ENCODE measurements around the gene ITPK1. TPM values are rescaled to one million over a fixed set of nuclear protein-coding genes. Genes with fewer than 3 reads are reported as not detected.

The ITPK1 gene
- total RNA-seq, 1 donor from 2014 or later = 30.5 TPM

GRCh38 chr14:92949496-92950192 lies 166.1 kb downstream of the ITPK1 start:
- no peak for TF ChIP-seq CTCF (IDR thresholded peaks at IDR 0.05; ENCODE audit: unreplicated experiment)
- Mint-ChIP-seq H3K27ac (no peak overlapping the region), H3K4me1 (peaks cover 2% of the 10 kb centered on the region), H3K9me3 (no peaks in the 10 kb centered on the region), H3K27me3 (ENCODE audit: low read depth) (no peaks in the 10 kb centered on the region), H3K4me3 (no peak overlapping the region), H3K36me3 (peaks cover 8% of the 10 kb centered on the region)
- no peak for DNase-seq (ENCODE audit: low spot score in 2 of 2, unreplicated experiment in 2 of 2)

GRCh38 chr14:92948647-92949046 lies 167.1 kb downstream of the ITPK1 start:
- Mint-ChIP-seq H3K27ac (no peak overlapping the region), H3K27me3 (ENCODE audit: low read depth) (no peaks in the 10 kb centered on the region), H3K9me3 (no peaks in the 10 kb centered on the region), H3K4me3 (no peak overlapping the region), H3K4me1 (peaks cover 2% of the 10 kb centered on the region), H3K36me3 (peaks cover 8% of the 10 kb centered on the region)
- no peak for DNase-seq (ENCODE audit: low spot score in 2 of 2, unreplicated experiment in 2 of 2)
- no peak for TF ChIP-seq CTCF (IDR thresholded peaks at IDR 0.05; ENCODE audit: unreplicated experiment)

DNA sequence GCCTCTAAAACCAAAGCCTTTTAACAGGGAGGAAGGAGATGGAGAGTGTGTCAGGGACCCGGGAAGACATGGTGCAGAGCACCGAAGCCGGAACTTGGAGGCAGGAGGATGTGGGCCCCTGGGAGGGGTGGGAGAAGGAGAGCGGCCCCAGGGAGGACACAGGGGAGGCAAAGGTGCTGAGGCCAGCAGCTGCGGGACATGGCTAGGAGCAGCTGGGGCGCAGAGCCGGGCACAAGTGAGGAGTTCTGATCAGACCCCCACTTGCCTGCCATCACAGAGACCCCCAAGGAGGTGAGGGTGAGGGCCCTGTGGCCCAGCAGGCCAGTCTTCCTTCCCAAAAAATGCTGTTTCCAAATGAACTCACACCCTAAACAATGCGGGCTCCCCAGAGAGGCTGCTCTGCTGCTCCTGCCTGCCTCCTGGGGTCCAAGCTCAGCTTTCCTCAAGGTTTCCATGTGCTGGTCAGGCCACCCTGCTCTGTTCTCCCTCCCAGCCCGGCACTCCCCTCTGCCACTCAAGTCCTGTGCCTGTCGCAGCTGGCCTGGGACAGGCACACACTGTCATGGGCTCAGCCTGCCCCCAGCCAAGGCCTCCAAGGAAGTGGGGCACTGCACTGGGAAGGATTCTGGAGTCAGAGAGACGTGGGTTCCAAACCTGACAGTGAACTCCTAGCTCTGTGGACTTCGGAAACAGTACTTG lies 168.7 kb downstream of the ITPK1 start:
- no peak for DNase-seq (ENCODE audit: low spot score in 2 of 2, unreplicated experiment in 2 of 2)
- Mint-ChIP-seq H3K27me3 (ENCODE audit: low read depth) (no peaks in the 10 kb centered on the region), H3K36me3 (peaks cover 7% of the 10 kb centered on the region), H3K9me3 (no peaks in the 10 kb centered on the region), H3K4me1 (peaks cover under 1% of the 10 kb centered on the region), H3K27ac (no peak overlapping the region), H3K4me3 (no peak overlapping the region)
- no peak for TF ChIP-seq CTCF (IDR thresholded peaks at IDR 0.05; ENCODE audit: unreplicated experiment)

DNA sequence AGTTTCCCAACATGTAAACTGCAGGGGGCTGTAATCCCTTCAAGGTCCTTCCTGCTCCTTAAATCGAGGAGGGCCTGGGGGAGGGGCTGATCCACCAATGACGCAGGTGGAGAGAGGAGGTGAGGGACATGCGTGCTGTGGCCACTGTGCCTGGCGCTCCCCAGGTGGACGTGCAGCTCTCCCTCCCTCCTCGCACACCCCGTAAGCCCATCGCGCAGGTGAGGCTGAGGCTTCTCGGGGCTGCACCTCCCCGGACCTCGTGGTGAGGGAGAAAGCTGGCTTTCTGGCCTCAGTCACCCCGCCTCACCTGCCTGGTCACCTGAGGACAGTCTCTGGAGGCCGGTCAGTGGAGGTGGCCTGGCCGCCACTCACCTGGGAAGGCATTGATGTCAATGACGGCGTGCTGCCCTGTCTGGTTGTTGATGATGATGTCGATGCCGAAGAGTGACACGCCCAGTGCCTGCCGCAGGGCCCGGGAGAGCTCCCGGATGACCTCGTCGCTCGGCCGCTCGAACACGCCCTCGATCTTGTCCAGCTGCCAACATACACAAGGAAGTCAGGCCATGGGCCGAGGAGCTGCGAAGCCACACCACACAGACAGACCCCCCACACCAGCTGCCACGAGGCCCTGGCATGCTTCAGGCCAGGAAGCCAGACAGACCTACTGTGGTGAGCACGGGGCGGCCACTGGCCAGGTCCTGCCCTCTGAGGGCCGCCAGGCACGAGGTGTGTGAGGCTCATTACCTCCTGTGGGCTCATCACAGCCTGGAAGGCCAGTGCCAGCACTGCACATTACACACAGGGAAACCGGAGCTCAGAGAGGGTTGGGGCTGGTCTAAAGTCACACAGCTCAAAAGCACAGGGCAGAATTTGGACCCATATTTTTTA lies 169.5 kb downstream of the ITPK1 start:
- H3K27me3 Mint-ChIP-seq (ENCODE audit: low read depth) = no peaks in the 10 kb centered on the region
- no peak for DNase-seq (ENCODE audit: low spot score in 2 of 2, unreplicated experiment in 2 of 2)

More for the DNA sequence above, 169.5 kb downstream of the ITPK1 start:
- H3K9me3 Mint-ChIP-seq = no peaks in the 10 kb centered on the region
- peaks cover 5% of the 10 kb centered on the region for H3K36me3 Mint-ChIP-seq
- H3K27ac Mint-ChIP-seq = no peak overlapping the region
- no peak overlapping the region for H3K4me3 Mint-ChIP-seq
- no peak for TF ChIP-seq CTCF (IDR thresholded peaks at IDR 0.05; ENCODE audit: unreplicated experiment)
- H3K4me1 Mint-ChIP-seq = no peaks in the 10 kb centered on the region

Measured in mesothelial cell of epicardium (in vitro differentiated cells).